Skin epidermis (tissue), 12 donors: ENCODE data around the gene OSCP1.
A peak's percentile ranks its signal among the peaks of the same experiment; 100 is the strongest.

Experiments used
- H3K27ac ChIP-seq, 21 experiments: fragments of 200-600 bp; sonication (generic) in 11 of 21; one replicate each; pipeline ENCODE4 v1.5.0; 2020; ENCODE audit warnings: mild to moderate bottlenecking in 3 of 21, inconsistent platforms in 2 of 21, moderate library complexity in 2 of 21
- H3K4me3 ChIP-seq, 7 experiments: fragments of 200-600 bp; sonication (generic) in 2 of 7; one replicate each; pipeline ENCODE4 v1.5.0; 2020; ENCODE audit warnings: inconsistent platforms in 2 of 7, mild to moderate bottlenecking in 2 of 7, moderate library complexity in 1 of 7

Gene OSCP1

DNA sequence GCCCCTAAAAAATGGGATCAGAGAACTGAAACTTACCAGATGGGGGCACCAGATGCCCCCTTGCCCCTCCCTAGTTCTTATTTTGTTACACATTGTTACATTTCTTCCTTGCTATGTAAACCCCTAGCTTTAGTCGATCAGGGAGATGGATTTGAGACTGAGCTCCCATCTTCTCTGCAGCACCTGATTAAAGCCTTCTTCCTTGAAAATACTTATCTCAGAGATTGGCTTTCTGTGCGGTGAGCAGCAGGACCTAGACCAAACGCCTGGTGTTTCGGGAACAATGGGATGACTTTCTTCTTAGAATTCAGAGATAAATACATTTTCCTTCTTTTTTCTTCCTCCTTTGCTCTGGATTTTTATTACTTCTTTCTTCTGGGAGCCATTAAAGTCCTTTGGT is 35.9 kb downstream of the OSCP1 start:
- no peak overlapping the region for H3K27ac ChIP-seq
- no peak overlapping the region for H3K4me3 ChIP-seq

DNA sequence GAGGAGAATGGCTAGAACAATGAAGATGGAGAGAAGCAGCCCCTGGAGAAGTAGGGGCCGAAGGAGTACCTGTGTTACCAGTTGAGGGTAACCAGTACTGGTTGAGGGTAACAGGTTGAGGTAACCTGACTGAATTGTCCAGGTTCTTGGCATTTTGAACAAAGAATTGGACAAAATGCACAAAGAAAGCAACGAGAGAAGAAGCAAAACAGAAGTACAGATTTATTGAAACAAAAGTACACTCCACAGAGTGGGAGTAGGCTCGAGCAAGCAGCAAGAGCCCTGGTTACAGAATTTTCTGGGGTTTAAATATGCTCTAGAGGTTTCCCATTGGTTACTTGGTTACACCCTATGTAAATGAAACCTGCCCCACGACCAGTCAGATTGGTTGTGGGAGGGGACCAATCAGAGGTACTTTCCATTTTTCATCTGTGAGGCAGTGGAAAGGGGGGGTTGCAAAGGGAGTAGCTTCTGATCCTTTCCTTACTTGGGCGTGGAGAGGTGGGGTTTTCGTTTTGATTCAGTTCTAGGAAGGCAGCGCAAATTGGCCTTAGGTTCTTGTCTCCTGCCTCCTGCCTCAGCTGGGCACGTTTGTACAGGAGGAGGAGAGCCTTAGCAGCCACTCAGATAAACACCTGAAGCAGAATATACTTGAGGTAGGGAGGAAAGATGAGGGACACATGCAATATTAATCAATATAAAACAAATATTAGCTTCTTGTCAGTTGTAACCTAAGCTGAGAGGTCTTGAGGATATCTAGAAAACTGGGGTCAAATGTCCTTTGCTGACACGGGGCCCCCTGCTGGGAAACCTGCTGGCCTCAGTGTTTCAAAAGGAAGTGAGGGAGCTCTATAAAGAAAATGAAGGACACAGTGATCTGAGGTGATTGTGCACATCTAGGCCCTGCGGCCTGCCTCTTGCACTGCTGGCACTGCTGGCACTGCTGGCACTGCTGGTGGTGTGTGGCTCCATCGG is 38.3 kb downstream of the OSCP1 start:
- Histone ChIP-seq H3K4me3 (no peak overlapping the region), H3K27ac (no peak overlapping the region)

- no peak overlapping the region for H3K4me3 ChIP-seq
- no peak overlapping the region for H3K27ac ChIP-seq
Observed at GRCh38 chr1:36408479-36408878, 41.8 kb downstream of the OSCP1 start.

DNA sequence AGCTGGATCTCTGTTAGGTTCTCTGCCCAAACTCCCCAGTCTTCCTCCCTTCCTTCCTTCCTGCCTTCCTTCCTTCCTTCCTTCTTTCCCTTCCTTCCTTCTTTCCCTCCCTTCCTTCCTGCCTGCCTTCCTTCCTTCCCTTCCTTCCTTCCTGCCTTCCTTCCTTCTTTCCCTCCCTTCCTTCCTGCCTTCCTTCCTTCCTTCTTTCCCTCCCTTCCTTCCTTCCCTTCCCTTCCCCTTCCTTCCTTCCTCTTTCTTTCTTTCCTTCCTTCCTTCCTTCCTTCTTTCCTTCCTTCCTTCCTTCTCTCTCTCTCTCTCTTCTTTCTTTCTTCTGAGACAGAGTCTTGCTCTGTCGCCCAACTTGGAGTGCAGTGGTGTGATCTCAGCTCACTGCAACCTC is 43.8 kb downstream of the OSCP1 start:
- H3K27ac ChIP-seq = no peak overlapping the region
- no peak overlapping the region for H3K4me3 ChIP-seq

DNA sequence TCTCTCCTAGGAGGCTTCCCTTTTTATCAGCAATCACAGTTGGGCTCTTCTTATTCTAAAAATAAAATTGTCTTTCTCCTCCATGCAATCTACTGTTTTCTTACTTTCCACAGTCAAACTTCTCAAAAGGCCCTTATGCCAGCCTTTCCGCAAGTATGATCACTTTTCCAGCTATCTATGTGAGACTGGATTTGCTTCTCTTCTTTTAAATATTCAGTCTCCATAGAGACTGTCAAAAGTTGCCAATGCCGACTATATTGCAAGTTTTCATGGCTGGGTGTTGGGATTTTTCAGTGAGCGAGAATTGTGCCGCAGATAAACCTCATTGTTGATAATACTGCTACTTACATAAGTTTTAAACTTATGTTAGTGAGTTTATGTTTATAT is 47.8 kb downstream of the OSCP1 start:
- no peak overlapping the region for H3K27ac ChIP-seq

DNA sequence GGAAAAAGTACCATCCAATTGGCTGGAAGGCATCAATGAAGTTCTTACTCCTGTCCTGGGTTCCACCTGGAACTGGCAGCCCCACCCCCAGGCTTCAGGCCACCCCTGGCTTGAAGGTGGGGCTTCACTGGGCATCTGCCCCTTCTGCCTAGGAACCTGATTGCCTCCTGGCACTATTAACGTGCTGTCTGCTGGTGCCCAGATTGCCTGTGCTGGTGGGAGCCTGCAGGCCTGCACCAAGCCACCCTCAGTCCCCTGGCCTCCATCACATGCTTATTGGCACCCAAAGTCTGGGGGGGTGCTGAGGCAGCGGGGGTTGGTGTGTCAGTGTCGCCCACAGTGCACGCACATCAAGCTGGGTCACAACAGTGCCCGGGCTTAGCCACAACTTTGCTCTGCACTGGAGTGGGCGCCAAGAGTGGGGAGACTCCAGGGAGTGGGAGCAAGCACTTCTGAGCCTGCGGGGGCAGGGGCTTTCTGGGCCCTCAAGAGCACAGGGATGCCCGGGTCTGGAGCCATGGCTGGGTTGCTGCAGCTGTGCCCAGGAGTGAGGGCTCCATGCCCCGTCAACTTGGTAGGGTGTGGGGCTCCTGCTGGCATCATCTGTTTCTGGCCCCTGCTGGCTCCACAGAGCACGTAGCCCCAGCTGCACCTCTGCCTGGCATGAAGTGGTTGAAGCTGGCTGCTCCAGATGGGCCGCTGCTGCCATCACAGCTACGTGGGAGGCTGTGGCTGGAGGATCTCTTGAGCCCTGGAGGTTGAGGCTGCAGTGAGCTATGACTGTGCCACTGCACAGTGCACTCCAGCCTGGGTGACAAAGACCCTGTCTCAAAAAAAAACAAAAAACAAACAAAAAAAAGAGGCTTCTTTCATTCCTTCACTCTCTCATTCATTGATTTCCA is 48.4 kb downstream of the OSCP1 start:
- Histone ChIP-seq H3K4me3 (peak overlapping the region; percentile 6 to 30 (median 19)), H3K27ac (peak overlapping the region in 17 of 21 experiments; percentile 41 to 83 (median 72))

More for the DNA sequence above, 47.8 kb downstream of the OSCP1 start:
- H3K4me3 ChIP-seq = no peak overlapping the region

- peak overlapping the region in 20 of 21 experiments; percentile 22 to 83 (median 70) for H3K27ac ChIP-seq
- peak overlapping the region; percentile 6 to 30 (median 19) for H3K4me3 ChIP-seq
Observed at GRCh38 chr1:36400825-36401601, 49.2 kb downstream of the OSCP1 start.

GRCh38 chr1:36400514-36400824 is 49.8 kb downstream of the OSCP1 start:
- Histone ChIP-seq H3K27ac (peak overlapping the region in 20 of 21 experiments; percentile 22 to 83 (median 70)), H3K4me3 (peak overlapping the region in 3 of 7 experiments; percentile 6 to 30 (median 23))

- H3K4me3 ChIP-seq = peak overlapping the region in 2 of 7 experiments; percentile 64 to 89
- peak overlapping the region in 11 of 21 experiments; percentile 51 to 95 (median 89) for H3K27ac ChIP-seq
Observed at GRCh38 chr1:36398370-36398977, 51.8 kb downstream of the OSCP1 start.

- peak within 1 kb of the TSS; percentile 39 to 99 (median 90) for H3K27ac ChIP-seq
- peak within 1 kb of the TSS; percentile 64 to 89 (median 71) for H3K4me3 ChIP-seq
Observed at GRCh38 chr1:36397378-36398230, 52.6 kb downstream of the OSCP1 start, which contains the start of gene LSM10. LSM10 (minus strand) TSS chr1:36397908; CDS start chr1:36394129, 3,779 bp downstream.

DNA sequence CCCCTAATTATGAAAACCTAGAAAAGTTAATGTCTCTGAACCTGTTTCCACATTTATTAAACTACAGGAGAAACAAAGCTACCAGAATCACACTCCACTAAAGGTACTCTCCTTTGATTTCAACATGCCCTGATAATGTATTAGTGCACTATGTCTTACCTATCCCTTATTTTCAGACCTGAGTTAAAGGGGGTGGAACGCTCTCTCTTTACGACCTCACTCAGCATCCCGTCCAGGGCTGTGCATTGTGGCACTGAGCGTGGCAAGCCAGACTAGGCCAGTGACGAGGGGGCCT is 53.2 kb downstream of the OSCP1 start:
- Histone ChIP-seq H3K4me3 (peak overlapping the region; percentile 64 to 89 (median 71)), H3K27ac (peak overlapping the region; percentile 39 to 99 (median 90))

GRCh38 chr1:36396359-36396758 is 53.9 kb downstream of the OSCP1 start:
- Histone ChIP-seq H3K4me3 (no peak overlapping the region), H3K27ac (peak overlapping the region in 7 of 21 experiments; percentile 86 to 99 (median 92))

GRCh38 chr1:36393686-36394085 is 56.6 kb downstream of the OSCP1 start:
- no peak overlapping the region for H3K4me3 ChIP-seq
- no peak overlapping the region for H3K27ac ChIP-seq

DNA sequence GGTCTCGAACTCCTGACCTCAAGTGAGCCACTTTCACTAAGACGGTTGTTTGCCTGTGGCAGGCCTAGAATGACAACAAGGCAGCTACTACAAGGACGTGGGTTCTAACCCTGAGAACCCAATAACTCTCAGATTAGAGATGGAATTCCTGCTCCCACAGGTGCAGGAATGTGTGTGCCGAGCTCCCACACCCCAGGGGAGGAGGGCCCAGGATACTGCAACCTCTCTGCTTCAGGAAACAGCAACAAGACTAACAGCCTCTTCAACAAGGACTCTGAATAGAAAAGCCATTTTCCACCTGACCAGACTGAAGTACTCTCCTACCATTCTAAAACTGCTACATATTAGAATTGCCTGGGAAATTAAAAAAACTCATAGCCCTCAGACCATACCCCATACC is 57.4 kb downstream of the OSCP1 start:
- Histone ChIP-seq H3K4me3 (no peak overlapping the region), H3K27ac (no peak overlapping the region)

DNA sequence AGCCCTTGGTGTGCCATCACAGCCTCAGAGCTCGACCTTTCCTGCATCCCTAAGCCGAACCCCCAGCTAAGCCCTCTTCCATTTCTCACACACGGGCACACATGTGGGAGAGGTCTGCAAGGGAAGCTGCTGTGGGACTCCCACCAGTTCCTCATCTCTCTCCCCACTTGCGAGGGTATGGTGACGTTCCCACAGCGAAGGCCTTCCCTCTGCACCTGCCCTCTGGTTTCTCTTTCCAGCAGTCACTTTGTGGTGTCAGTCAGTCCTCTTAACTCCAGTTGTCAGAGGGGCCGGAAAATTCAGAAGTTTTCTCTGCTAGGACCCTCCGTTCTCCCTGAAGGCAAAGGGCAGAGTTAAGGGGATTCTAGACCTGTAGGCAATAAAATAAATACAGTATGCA is 59.0 kb downstream of the OSCP1 start:
- Histone ChIP-seq H3K27ac (peak overlapping the region in 3 of 21 experiments; percentile 62 to 98 (median 87)), H3K4me3 (no peak overlapping the region)

GRCh38 chr1:36390411-36390810 is 59.8 kb downstream of the OSCP1 start:
- H3K27ac ChIP-seq = peak overlapping the region in 12 of 21 experiments; percentile 4 to 99 (median 74)
- H3K4me3 ChIP-seq = no peak overlapping the region

GRCh38 chr1:36389999-36390398 is 60.3 kb downstream of the OSCP1 start:
- peak overlapping the region in 14 of 21 experiments; percentile 4 to 99 (median 89) for H3K27ac ChIP-seq
- H3K4me3 ChIP-seq = no peak overlapping the region

DNA sequence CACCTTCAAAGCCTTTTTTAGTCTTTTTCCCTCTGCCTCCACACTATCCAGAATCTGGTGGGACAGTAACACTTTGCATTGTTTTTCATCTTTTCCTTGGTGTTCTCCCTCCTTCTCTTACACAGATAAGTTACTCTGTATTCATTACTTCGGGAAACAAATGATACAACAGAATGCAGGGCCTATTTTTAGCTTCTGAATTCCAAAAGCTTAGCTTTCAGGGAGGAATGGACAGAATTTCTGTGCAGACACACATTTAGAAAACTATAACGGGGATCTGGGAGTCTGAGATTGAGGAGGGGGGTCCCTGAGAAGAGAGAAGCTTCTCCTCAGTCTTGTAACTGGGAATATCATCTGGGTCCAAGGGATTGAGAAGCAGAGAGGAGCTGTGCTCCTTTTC is 61.0 kb downstream of the OSCP1 start:
- Histone ChIP-seq H3K4me3 (no peak overlapping the region), H3K27ac (peak overlapping the region in 15 of 21 experiments; percentile 10 to 99 (median 94))
